Thyroid gland (tissue), 4 donors: ENCODE measurements around the gene ABLIM1.

ENCODE experiments used
- POLR2A ChIP-seq, 2 donors: fragments of 450-650 bp; IDR thresholded peaks; one replicate each; pipeline ENCODE4 v1.6.1; 2017; ENCODE audit warnings: antibody characterized with exemption in 2 of 2, mild to moderate bottlenecking in 2 of 2, moderate library complexity in 1 of 2
- TF ChIP-seq, protein P1 (sequence below), 6 experiments: fragments of 200-600 bp in 3 of 6; fragments of 450-650 bp in 3 of 6; sonication (generic) in 3 of 6; IDR thresholded peaks; one replicate each; pipeline ENCODE4 v1.5.1; 2016 to 2019; ENCODE audit warnings: antibody characterized with exemption in 6 of 6, mild to moderate bottlenecking in 2 of 6, inconsistent platforms in 1 of 6, moderate library complexity in 1 of 6

DNA sequence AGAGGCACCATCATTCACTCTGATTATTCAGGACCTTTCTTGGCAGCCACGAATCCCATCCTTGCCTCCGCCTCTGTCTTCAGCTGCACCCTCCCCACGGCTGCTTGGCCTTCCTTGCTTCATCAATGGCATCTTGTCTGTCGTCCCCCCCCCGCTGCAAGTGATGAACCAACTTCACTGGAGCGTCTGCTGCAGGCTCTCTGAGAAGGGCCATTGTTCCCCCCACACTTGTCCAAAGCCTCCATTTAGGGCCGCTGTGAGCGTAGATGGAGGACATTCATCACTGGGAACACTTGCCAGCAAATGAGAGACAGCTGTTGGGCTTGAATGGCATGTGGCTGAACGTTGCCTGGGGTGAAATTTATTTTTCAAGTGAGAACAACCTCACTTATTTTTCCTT is 273.9 kb downstream of the ABLIM1 start:
- TF ChIP-seq, protein P1, sequence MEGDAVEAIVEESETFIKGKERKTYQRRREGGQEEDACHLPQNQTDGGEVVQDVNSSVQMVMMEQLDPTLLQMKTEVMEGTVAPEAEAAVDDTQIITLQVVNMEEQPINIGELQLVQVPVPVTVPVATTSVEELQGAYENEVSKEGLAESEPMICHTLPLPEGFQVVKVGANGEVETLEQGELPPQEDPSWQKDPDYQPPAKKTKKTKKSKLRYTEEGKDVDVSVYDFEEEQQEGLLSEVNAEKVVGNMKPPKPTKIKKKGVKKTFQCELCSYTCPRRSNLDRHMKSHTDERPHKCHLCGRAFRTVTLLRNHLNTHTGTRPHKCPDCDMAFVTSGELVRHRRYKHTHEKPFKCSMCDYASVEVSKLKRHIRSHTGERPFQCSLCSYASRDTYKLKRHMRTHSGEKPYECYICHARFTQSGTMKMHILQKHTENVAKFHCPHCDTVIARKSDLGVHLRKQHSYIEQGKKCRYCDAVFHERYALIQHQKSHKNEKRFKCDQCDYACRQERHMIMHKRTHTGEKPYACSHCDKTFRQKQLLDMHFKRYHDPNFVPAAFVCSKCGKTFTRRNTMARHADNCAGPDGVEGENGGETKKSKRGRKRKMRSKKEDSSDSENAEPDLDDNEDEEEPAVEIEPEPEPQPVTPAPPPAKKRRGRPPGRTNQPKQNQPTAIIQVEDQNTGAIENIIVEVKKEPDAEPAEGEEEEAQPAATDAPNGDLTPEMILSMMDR (IDR thresholded peaks at IDR 0.05), result no peak
- TF ChIP-seq POLR2A (IDR thresholded peaks at IDR 0.05), result no peak
